Measurements from ENCODE around the gene LHFPL2.

GRCh38 chr5:78512435-78512834 is 136.1 kb downstream of the LHFPL2 start:
- no peak for TF ChIP-seq GABPA (IDR thresholded peaks at IDR 0.05; ENCODE audit: low read depth)
- no peak for TF ChIP-seq CTCF (IDR thresholded peaks at IDR 0.05)
- TF ChIP-seq JUND (IDR thresholded peaks at IDR 0.05) = no peak
- no peak for TF ChIP-seq EZH2phosphoT487 (IDR thresholded peaks at IDR 0.05; ENCODE audit: borderline replicate concordance, low read depth)
- TF ChIP-seq RAD21 (IDR thresholded peaks at IDR 0.05; ENCODE audit: low read length) = no peak
- no peak for TF ChIP-seq MXI1 (IDR thresholded peaks at IDR 0.05; ENCODE audit: low read depth, low read length)
- no peak for TF ChIP-seq SMC3 (IDR thresholded peaks at IDR 0.05; ENCODE audit: low read depth, low read length)
- no peak for TF ChIP-seq ZBTB33 (IDR thresholded peaks at IDR 0.05; ENCODE audit: borderline replicate concordance, low read depth)
- TF ChIP-seq USF1 (IDR thresholded peaks at IDR 0.05; ENCODE audit: borderline replicate concordance, low read depth) = no peak
- no peak for TF ChIP-seq POLR2AphosphoS5 (IDR thresholded peaks at IDR 0.05; ENCODE audit: low read depth, low read length)
- no peak for TF ChIP-seq REST (IDR thresholded peaks at IDR 0.05; ENCODE audit: low read depth, low read length)
- no peak for TF ChIP-seq EP300 (IDR thresholded peaks at IDR 0.05; ENCODE audit: borderline replicate concordance in 1 of 2, low read depth in 1 of 2, low read length in 1 of 2)
- TF ChIP-seq IRF3 (IDR thresholded peaks at IDR 0.05; ENCODE audit: low read depth, low read length) = no peak
